NCI-H146 treated with DMSO at 0.1 percent for 48 hours (cell line): ENCODE measurements around the gene KREMEN1.

Experiments
- DNase-seq: peaks from one replicate; lab custom pipeline; 2025; ENCODE audit not compliant: unreplicated experiment; lab: John Stamatoyannopoulos, UW

The KREMEN1 gene

GRCh38 chr22:29175312-29175835 is 102.5 kb downstream of the KREMEN1 start:
- DNase-seq, result no peak

GRCh38 chr22:29183971-29184848 is 111.4 kb downstream of the KREMEN1 start:
- DNase-seq, result no peak

- no peak for DNase-seq
Observed at GRCh38 chr22:29184849-29185490, 112.1 kb downstream of the KREMEN1 start.

DNA sequence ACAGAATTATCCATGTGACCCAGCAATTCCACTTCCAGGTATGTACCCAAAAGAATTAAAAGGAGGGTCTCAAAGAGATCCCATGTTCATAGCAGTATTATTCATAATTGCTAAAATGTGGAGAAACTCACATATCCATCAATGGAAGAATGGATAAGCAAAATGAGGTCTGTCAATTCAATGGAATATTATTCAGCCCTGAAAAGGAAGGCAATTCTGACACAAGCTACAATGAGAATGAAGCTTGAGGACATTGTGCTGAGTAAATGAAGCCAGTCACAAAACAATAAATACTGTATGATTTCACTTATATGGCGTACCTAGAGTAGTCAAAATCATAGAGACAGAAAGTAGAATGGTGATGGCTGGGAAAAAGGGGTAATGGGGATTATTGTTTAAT is 113.5 kb downstream of the KREMEN1 start:
- DNase-seq, result no peak

DNA sequence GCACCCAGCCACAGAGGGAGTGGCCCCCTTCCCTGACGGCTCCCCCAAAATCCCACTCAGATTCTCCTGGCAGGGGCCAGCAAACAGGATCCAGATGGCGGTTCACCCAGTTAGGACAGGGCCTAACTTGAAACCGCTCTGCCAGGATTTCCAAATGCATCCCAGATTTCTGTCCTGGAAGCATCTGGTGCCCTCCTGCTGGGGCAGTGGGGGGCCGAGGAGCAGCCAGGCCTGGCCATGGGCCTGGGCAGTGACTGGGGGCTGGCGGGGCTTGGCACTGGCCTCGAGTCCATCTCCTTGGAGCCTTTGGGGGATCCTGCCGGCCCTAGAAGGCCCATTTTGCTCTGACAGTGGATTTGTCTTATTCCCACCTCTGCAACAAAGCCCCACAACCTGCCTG is 115.0 kb downstream of the KREMEN1 start:
- DNase-seq, result no peak

GRCh38 chr22:29190051-29190450 is 117.2 kb downstream of the KREMEN1 start:
- DNase-seq, result no peak

- no peak for DNase-seq
Observed at GRCh38 chr22:29190918-29191317, 118.1 kb downstream of the KREMEN1 start.

DNA sequence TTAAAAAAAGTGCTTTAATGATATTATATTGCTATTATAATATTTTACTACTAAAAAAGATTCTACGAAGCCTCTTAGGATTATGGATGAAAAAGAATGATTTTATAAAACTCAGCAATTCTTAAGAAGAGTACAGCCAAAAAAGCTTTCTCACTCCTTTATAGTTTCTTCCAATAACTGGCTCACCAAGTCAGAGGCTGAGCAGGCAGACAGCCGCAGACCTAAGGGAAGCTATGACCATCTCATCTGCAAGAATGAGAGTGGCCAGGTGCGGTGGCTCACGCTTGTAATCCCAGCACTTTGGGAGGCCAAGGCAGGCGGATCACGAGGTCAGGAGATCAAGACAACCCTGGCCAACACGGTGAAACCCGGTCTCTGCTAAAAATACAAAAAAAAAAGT is 120.2 kb downstream of the KREMEN1 start:
- DNase-seq, result no peak

DNA sequence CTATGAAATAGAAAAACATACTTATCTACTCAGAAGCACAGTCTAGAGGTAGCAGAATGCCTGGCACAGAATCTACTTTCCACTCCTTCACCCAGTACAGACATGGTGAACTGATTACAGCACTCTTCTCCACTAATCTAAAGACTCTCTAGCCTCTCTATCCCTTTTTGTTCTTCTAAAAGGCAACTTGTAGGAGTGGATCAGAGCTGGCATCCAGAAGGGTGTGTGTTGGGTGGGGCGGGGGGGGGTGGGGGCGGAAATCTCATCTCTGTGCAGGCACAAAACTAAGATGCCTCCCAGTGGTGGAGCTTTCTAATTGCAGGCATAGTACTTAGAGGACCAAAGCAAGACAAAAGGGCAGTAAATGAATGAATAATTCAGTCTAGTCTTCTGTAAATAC is 121.3 kb downstream of the KREMEN1 start:
- DNase-seq, result no peak

- DNase-seq, result no peak
Observed at GRCh38 chr22:29195118-29195963, 122.5 kb downstream of the KREMEN1 start.

DNA sequence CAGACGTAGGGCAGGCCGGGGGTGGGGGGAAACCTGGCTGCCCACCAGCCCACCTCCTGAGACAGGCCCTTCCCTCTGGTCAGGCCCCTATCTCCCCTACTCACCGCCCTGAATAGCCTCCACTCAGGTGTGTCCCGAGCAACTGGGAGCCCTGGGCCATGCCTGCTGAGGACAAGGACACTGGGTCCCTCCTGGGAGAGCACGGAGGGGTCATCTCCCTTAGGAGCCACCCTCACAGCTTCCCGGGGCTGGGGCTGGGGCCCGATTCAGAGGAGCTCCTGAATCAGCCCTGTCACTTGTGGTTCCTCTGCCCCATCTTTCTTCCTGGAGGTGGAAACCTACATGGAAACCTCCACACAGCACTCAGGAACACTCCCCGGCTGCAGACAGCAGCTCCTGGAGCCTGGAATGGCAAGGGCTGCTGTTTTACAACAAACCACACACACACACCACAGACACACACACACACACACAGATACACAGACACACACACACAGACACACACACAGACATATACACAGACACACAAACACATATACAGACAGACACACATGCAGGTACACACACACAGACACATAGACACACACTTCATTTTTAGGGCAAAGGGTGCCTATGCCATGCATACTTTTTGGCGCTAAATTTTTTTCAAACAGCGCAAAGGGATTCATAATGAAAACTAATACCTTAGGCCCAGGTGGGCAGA is 123.3 kb downstream of the KREMEN1 start:
- DNase-seq, result no peak

- no peak for DNase-seq
Observed at GRCh38 chr22:29197096-29197495, 124.3 kb downstream of the KREMEN1 start.

GRCh38 chr22:29198240-29198639 is 125.4 kb downstream of the KREMEN1 start:
- DNase-seq, result no peak

DNA sequence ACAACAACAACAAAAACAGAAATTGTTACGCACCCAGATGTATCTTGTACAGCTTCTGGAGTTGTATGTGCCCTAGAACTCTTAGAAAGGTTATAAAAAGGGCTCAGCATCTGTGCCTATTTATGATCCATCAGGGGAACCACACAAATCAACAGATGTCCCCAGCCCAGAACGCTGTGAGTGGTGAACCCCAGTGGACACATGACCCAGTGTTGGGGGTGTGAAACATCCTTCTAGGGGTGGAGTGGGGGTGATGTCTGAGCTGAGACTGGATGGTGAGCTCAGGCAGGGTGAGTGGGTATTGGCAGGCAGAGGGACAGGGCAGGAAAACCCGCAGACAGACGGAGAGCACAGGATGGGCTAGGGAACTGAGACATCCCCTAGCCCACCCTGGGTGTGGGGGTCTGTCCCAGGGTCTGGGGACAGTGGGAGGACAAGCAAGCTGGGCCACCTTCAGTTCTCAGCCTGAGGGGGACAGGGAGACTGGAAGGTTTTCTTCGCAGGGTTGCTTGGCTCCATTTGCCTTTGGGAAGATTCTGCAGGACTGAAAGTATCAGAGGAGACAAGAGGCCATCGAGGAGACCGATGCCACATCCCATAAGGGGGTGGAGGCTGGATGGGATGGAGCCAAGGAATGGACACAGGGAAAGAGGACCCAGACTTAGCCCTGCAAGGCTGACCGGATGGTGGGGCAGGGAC is 127.0 kb downstream of the KREMEN1 start:
- DNase-seq, result no peak

- DNase-seq, result no peak
Observed at GRCh38 chr22:29200901-29201300, 128.1 kb downstream of the KREMEN1 start.

DNA sequence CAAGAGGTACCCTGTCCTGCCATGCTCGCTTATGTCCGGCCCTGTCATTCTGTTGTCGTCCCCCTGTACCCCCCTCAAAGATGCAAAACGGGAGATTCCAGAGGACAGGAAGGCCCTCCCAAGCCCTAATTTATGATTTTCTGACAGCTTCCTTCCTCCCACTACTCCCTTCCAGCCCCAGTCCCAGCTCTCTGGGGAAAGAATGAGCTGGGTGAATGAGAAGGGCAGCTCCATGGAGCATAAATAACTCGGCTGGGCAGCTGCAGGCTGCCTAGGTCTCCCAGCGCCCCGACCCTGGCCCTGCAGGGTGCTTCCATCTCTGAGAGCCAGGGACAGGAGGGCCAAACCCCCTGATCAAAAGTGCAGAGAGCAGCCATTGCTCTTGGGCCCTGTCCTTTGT is 128.9 kb downstream of the KREMEN1 start:
- no peak for DNase-seq

DNA sequence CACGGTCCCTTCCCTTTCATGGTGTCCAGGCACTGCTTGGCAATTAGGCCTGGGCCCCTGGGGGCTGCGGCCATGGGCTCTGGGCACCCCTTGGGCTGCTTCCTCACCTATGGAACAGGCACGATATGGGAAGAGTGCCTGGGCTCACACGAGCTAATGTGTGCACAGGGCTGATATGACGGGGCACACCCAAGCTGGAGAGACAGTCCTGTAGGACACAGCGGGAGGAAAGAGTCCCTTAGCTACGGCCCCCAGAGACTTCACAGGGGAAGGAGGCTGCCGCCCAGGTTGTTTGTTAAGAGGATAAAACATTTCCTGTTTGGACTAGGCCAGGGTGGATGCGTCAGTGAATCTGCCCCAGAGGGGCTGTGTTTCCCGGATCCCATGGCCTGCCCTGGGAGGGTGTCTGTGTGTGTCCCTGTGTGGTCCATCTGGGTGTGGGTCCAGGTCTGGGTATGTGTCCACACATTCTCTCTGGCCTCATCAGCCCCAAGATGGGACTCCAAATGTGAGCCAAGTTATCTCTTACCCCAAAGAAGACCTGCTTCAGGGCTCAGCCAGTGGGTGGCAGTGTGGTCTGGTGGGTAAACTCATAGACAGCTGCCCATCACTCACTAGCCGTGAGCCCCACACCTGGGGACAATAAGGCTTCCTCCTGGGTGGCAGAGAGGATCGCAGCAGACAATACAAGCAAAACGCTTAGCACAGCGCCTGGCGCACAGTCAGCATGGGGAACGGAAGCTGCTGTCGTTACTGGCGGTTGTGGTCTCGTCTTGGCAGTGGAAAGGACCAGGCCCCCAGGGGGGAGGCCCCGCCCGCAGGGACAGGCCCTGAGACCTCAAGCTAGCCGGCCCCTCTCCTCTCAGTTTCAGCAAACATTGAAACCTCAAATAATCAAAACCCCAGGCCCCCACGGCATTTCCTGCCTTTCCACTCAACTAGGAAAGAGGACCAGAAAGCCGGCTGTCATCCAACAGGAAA is 129.7 kb downstream of the KREMEN1 start:
- DNase-seq, result peak; percentile 35

DNA sequence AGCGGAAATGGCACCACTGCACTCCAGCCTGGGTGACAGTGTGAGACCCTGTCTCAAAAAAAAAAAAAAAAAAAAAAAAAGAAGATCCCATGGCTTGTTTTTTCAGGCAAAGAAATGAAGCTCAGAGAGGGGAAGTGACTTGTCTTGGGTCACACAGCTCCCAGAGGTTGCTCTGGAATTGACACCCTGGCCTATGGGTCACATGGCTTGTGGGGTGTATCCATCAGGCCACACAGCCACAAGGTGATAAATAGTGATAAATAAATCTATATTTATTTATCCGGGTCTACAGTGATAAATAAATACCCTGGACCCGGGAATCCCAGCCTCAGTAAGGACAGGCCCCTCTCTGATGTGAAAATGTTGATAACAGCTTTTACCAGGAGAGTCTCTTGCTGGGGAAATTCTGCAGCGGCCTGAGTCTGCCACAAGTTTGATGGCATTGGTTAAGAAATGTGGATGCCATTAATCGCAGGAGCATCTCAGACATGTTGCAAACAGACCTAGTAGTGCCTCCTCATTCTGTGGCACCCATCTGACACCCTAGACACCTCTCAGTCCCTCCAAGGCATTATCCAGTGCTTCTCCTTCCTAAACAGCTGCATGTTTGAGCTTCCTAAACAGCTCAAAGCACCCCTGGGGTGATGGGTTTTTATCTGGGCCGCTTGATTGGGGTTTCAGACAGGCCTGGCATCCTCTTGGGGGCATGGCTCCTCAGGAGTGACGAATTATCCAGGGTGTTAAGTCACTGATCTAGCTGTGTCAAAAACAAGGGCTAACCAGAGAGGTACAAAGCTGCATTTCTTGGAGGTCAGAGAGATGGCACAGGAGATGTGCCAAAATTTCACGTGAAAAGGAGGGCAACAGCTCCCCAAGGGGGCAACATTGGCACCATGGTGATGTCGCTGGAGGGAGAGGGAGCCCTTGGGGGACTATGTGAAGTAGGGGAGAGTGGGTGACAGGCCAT is 130.9 kb downstream of the KREMEN1 start:
- DNase-seq, result no peak
